HepG2 (cell line): ENCODE results near the gene ELL. TPM values are rescaled to one million over a fixed set of nuclear protein-coding genes. Genes with fewer than 3 reads are reported as not detected.

Experiments
- ATAC-seq: fragments of 200-7000 bp; cut with Tn5 transposase; 3 replicates; pipeline ENCODE4 v1.9.1; 2020; ENCODE audit warnings: mild to moderate bottlenecking, moderate library complexity
- BruUV-seq: library from RNA; stranded (reverse); fragments of 400-500 nt; replicated peaks from 2 replicates; lab custom pipeline; 2021; lab: Mats Ljungman, UMichigan
- CTCF ChIA-PET: fragments of 300-600 bp; formaldehyde crosslinking; extraction: SDS; loops from one replicate; lab custom pipeline; 2021; ENCODE audit warnings: low total read pairs, inconsistent platforms, low intra/inter-chr PET ratio; lab: Yijun Ruan, JAX
- POLR2A ChIA-PET: fragments of 350-600 bp; sonication (Branson Sonifier 250); formaldehyde crosslinking; loops from one replicate; lab custom pipeline; 2020; ENCODE audit warnings: antibody characterized with exemption, inconsistent platforms; lab: Yijun Ruan, JAX
- DNase-seq: peaks from one replicate; pipeline ENCODE4 v3.0.0-alpha.2; 2015; ENCODE audit warnings: low spot score
- FAIRE-seq: peaks from 3 replicates; lab custom pipeline; 2011; peaks lifted over from hg19 to GRCh38; lab: Jason Lieb, UNC
- H2AFZ ChIP-seq: one replicate; pipeline ENCODE4 v1.6.1; 2011; ENCODE audit warnings: low read length, inconsistent platforms
- H3K27ac ChIP-seq: fragments of 300-600 bp; 3 replicates; pipeline ENCODE4 v1.8.0; 2011; ENCODE audit warnings: mixed run types, mild to moderate bottlenecking, mixed read lengths, low read length, inconsistent platforms; ENCODE audit not compliant: insufficient read depth; ENCODE audit errors: extremely low read length
- H3K27me3 ChIP-seq, 2 experiments: fragments of 200-600 bp in 1 of 2; 2 replicates in 1 of 2; 3 replicates in 1 of 2; pipeline versions ENCODE4 v1.6.0 to v1.8.0; 2011; ENCODE audit warnings: low read length in 2 of 2, mild to moderate bottlenecking in 2 of 2, moderate library complexity in 2 of 2, inconsistent platforms in 1 of 2; ENCODE audit not compliant: insufficient read depth in 2 of 2, control insufficient read depth in 1 of 2
- H3K36me3 ChIP-seq, 2 experiments: fragments of 200-600 bp in 1 of 2; replicated peaks in 1 of 2; 2 replicates in 1 of 2; 3 replicates in 1 of 2; pipeline versions ENCODE4 v1.5.1 to v1.8.0; 2011; ENCODE audit warnings: low read length in 2 of 2, inconsistent platforms in 1 of 2; ENCODE audit not compliant: insufficient read depth in 2 of 2, control insufficient read depth in 1 of 2
- H3K4me1 ChIP-seq: 2 replicates; pipeline ENCODE4 v1.5.1; 2012; ENCODE audit warnings: low read length, inconsistent platforms; ENCODE audit not compliant: insufficient read depth
- H3K4me2 ChIP-seq: 2 replicates; pipeline ENCODE4 v1.6.0; 2011; ENCODE audit warnings: low read depth, low read length, inconsistent platforms
- H3K4me3 ChIP-seq, 3 experiments: fragments of 200-600 bp in 1 of 3; sonication (generic), shearing (Covaris generic) in 1 of 3; replicated peaks in 1 of 3; 2 replicates each; pipeline ENCODE4 v1.5.1; 2011 to 2016; ENCODE audit warnings: low read length in 3 of 3, inconsistent platforms in 2 of 3, low read depth in 2 of 3, mild to moderate bottlenecking in 2 of 3, control low read depth in 1 of 3, mixed read lengths in 1 of 3; ENCODE audit not compliant: insufficient read depth in 1 of 3
- H3K79me2 ChIP-seq: one replicate; pipeline ENCODE4 v1.6.1; 2011; ENCODE audit warnings: low read length, inconsistent platforms; ENCODE audit not compliant: insufficient read depth
- H3K9ac ChIP-seq: 2 replicates; pipeline ENCODE4 v1.6.0; 2011; ENCODE audit warnings: mild to moderate bottlenecking, low read depth, low read length, inconsistent platforms; ENCODE audit not compliant: insufficient read depth
- H3K9me3 ChIP-seq: 2 replicates; pipeline ENCODE4 v1.5.1; 2012; ENCODE audit warnings: mild to moderate bottlenecking, low read length
- H4K20me1 ChIP-seq: 2 replicates; pipeline ENCODE4 v1.6.0; 2011; ENCODE audit warnings: inconsistent platforms, mild to moderate bottlenecking, low read length, moderate library complexity; ENCODE audit not compliant: insufficient read depth
- AGO1 ChIP-seq: fragments of 200-400 bp; formaldehyde crosslinking; IDR thresholded peaks from 2 replicates; pipeline ENCODE4 v1.6.1; 2017; ENCODE audit warnings: mild to moderate bottlenecking, low read depth, low read length, moderate library complexity; ENCODE audit not compliant: poor library complexity, severe bottlenecking
- FOXA1 ChIP-seq, 2 experiments: fragments of 450-650 bp in 1 of 2; sonication (generic) in 1 of 2; formaldehyde crosslinking in 1 of 2; IDR thresholded peaks; 2 replicates each; pipeline versions ENCODE4 v1.4.0 to v1.6.1; 2016 to 2020; ENCODE audit warnings: missing genetic modification reagents in 1 of 2
- RARA ChIP-seq: IDR thresholded peaks from 2 replicates; pipeline ENCODE4 v1.6.1; 2016; ENCODE audit warnings: missing genetic modification reagents, missing compliant biosample characterization
- RBM39 ChIP-seq: fragments of 200-400 bp; formaldehyde crosslinking; IDR thresholded peaks from one replicate; pipeline ENCODE4 v1.6.1; 2018; ENCODE audit warnings: antibody characterized with exemption, mild to moderate bottlenecking, low read depth, low read length; ENCODE audit not compliant: poor library complexity, severe bottlenecking
- RCOR2 ChIP-seq: IDR thresholded peaks from 2 replicates; pipeline ENCODE4 v1.6.1; 2016; ENCODE audit warnings: missing biosample characterization, missing genetic modification reagents
- ZBTB39 ChIP-seq: sonication (generic); formaldehyde crosslinking; IDR thresholded peaks from 2 replicates; pipeline ENCODE4 v1.5.0; 2020; ENCODE audit warnings: missing genetic modification reagents
- ZFX ChIP-seq: sonication (generic); formaldehyde crosslinking; IDR thresholded peaks from 2 replicates; pipeline ENCODE4 v1.4.0; 2020; ENCODE audit warnings: mild to moderate bottlenecking, low read depth, missing genetic modification reagents, moderate library complexity
- ZMYM3 ChIP-seq: sonication (generic); formaldehyde crosslinking; IDR thresholded peaks from 2 replicates; pipeline ENCODE4 v1.5.1; 2020; ENCODE audit warnings: mild to moderate bottlenecking, missing genetic modification reagents
- ZNF430 ChIP-seq: sonication (generic); formaldehyde crosslinking; IDR thresholded peaks from 2 replicates; pipeline ENCODE4 v1.9.0; 2021; ENCODE audit warnings: mild to moderate bottlenecking, missing genetic modification reagents
- ZNF709 ChIP-seq: sonication (generic); formaldehyde crosslinking; IDR thresholded peaks from 2 replicates; pipeline ENCODE4 v1.5.0; 2020; ENCODE audit warnings: mild to moderate bottlenecking, missing genetic modification reagents
- ZNF790 ChIP-seq: sonication (generic); formaldehyde crosslinking; IDR thresholded peaks from 2 replicates; pipeline ENCODE4 v1.8.0; 2022; ENCODE audit warnings: missing genetic modification reagents, mild to moderate bottlenecking, borderline replicate concordance
- WGBS: methylation state at CpG from one replicate; pipeline ENCODE4 v1.1.6; 2017; ENCODE audit warnings: low lambda C conversion rate; 5-methylcytosine and 5-hydroxymethylcytosine counted together
- in situ Hi-C: cut with HindIII; loops from 2 replicates; pipeline ENCODE4 v1.10.0; 2017; ENCODE audit warnings: low pct_unique_long_range_greater_than_20kb; ENCODE audit not compliant: extremely low pct_ligation_motif_present
- intact Hi-C: fragments of 100-400 bp; cut with micrococcal nuclease; formaldehyde crosslinking; loops from one replicate; pipeline ENCODE4 v1.10.0; 2022; ENCODE audit not compliant: unreplicated experiment
- polyA plus RNA-seq, 8 experiments: library from polyadenylated mRNA; depleted of rRNA in 3 of 8; stranded (reverse) in 7 of 8; unstranded in 1 of 8; fragments of >200 nt; fragmentation: Illumina TruSeq in 4 of 8; extraction: Trizol in 4 of 8; gene quantifications; 2 replicates each; pipeline versions ENCODE4 v1.2.1 to v1.2.3, GENCODE V29; 2011 to 2016; ENCODE audit warnings: low read depth in 4 of 8, missing spikeins in 1 of 8, mixed read lengths in 1 of 8; ENCODE audit not compliant: insufficient read depth in 1 of 8
- total RNA-seq, 5 experiments: library from RNA; depleted of rRNA; stranded (reverse); fragments of >200 nt; fragmentation: Illumina TruSeq; extraction: Trizol; gene quantifications; 2 replicates each; pipeline ENCODE4 v1.2.3, GENCODE V29; 2016; ENCODE audit warnings: low read depth in 1 of 5
- TF ChIP-seq, protein P1 (sequence below): sonication (generic); formaldehyde crosslinking; IDR thresholded peaks from 2 replicates; pipeline ENCODE4 v1.4.0; 2020; ENCODE audit warnings: missing genetic modification reagents
- TF ChIP-seq, protein P2 (sequence below), 2 experiments: sonication (generic) in 1 of 2; formaldehyde crosslinking in 1 of 2; IDR thresholded peaks; 2 replicates each; pipeline versions ENCODE4 v1.4.0 to v1.6.1; 2018 to 2020; ENCODE audit warnings: missing genetic modification reagents in 2 of 2, borderline replicate concordance in 1 of 2, low read depth in 1 of 2, mild to moderate bottlenecking in 1 of 2, missing biosample characterization in 1 of 2

ELL gene
- total and polyA plus RNA-seq, 2 of the 13 experiments (the other 11 are each of a cell fraction or from before 2014, with no cell fraction given), result 3.7 to 5.4 TPM

DNA sequence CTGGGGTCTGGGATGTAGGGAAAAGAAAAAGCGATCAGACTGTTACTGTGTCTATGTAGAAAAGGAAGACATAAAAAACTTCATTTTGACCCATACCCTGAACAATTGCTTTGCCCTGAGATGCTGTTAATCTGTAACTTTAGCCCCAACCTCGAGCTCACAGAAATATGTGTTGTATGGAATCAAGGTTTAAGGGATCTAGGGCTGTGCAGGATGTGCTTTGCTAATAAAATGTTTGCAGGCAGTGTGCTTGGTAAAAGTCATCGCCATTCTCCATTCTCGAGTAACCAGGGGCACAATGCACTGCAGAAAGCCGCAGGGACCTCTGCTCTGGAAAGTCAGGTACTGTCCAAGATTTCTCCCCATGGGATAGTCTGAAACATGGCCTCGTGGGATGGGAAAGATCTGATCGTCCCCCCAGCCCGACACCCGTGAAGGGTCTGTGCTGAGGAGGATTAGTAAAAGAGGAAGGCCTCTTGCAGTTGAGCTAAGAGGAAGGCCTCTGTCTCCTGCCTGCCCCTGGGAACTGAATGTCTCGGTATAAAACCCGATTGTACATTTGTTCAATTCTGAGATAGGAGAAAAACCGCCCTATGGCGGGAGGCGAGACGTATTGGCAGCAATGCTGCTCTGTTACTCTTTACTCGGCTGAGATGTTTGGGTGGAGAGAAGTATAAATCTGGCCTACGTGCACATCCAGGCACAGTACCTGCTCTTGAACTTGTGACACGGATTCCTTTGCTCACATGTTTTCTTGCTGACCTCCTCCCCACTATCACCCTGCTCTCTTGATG lies 119.2 kb downstream of the ELL start (continued):
- TF ChIP-seq ZBTB39 (CRISPR knock-in tag) (peak; percentile 89), ZNF790 (CRISPR knock-in tag) (0 out of 2 replicates have a peak, but pooled peaks have one; percentile 53), ZNF430 (CRISPR knock-in tag) (peak; percentile 54; the same call in 1 of the 2 replicates), ZFX (CRISPR knock-in tag) (peak; percentile 35; the same call in 1 of the 2 replicates), RARA (CRISPR knock-in tag) (peak; percentile 63; the same call in 1 of the 2 replicates)
- TF ChIP-seq, all 625 proteins: peak for 20; not testable (repeated sequence) for 605

- H3K9ac ChIP-seq, result peak overlapping the region; percentile 34; the same call in 1 of the 2 replicates
- ChIA-PET CTCF (interaction anchor here (1.3 to 1.6 kb wide), 2 partner anchors 9 to 52 kb away, joined by 6 to 11 read pairs; no protein-coding TSS in a partner anchor), POLR2A (interaction anchor here (0.7 to 2.3 kb wide), 9 partner anchors 9 to 63 kb away, joined by 3 to 22 read pairs (median 4); partner anchors contain the start of genes GDF15 and PGPEP1)
- intact Hi-C loops, result loop anchor here (5.0 kb wide), 1 partner anchor 54 kb away; no protein-coding TSS in a partner anchor
- 15% methylated on average over 7 of the region's 7 CpGs for WGBS
- H3K4me3 ChIP-seq, result peak overlapping the region; percentile 28 to 63 (median 35); a peak in 5 of 6 replicates
- H4K20me1 ChIP-seq, result no peaks in the 10 kb centered on the region
- in situ Hi-C loops, result loop anchor here (10.0 kb wide), 1 partner anchor 57 kb away; the partner anchor contains the start of gene PGPEP1
- FAIRE-seq, result peak; percentile 72
- peak overlapping the region; percentile 86 for H3K4me2 ChIP-seq
- H3K79me2 ChIP-seq, result no peaks in the 10 kb centered on the region
- peak; percentile 76 for ATAC-seq
- peaks cover 54% of the 10 kb centered on the region for H3K4me1 ChIP-seq
- BruUV-seq, result no TSS peak
- no peak overlapping the region for H2AFZ ChIP-seq
- no peaks in the 10 kb centered on the region for H3K9me3 ChIP-seq
- H3K27ac ChIP-seq, result no peak overlapping the region
- peaks cover 0 to 17% of the 10 kb centered on the region in 2 experiments; a peak in 4 of 5 replicates for H3K27me3 ChIP-seq
- no peaks in the 10 kb centered on the region for H3K36me3 ChIP-seq
- peak; percentile 76 for DNase-seq
- TF ChIP-seq AGO1 (no peak), ZNF709 (CRISPR knock-in tag) (no peak), FOXA1 (IDR thresholded peaks at IDR 0.05) (no peak), FOXA1 (CRISPR knock-in tag; IDR thresholded peaks at IDR 0.05) (no peak), RCOR2 (CRISPR knock-in tag) (peak; percentile 91), RBM39 (no peak), ZMYM3 (CRISPR knock-in tag) (peak; percentile 99)
- TF ChIP-seq, protein P1, sequence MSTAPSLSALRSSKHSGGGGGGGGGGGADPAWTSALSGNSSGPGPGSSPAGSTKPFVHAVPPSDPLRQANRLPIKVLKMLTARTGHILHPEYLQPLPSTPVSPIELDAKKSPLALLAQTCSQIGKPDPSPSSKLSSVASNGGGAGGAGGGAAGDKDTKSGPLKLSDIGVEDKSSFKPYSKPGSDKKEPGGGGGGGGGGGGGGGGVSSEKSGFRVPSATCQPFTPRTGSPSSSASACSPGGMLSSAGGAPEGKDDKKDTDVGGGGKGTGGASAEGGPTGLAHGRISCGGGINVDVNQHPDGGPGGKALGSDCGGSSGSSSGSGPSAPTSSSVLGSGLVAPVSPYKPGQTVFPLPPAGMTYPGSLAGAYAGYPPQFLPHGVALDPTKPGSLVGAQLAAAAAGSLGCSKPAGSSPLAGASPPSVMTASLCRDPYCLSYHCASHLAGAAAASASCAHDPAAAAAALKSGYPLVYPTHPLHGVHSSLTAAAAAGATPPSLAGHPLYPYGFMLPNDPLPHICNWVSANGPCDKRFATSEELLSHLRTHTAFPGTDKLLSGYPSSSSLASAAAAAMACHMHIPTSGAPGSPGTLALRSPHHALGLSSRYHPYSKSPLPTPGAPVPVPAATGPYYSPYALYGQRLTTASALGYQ (CRISPR knock-in tag), result no peak
- TF ChIP-seq, protein P2, sequence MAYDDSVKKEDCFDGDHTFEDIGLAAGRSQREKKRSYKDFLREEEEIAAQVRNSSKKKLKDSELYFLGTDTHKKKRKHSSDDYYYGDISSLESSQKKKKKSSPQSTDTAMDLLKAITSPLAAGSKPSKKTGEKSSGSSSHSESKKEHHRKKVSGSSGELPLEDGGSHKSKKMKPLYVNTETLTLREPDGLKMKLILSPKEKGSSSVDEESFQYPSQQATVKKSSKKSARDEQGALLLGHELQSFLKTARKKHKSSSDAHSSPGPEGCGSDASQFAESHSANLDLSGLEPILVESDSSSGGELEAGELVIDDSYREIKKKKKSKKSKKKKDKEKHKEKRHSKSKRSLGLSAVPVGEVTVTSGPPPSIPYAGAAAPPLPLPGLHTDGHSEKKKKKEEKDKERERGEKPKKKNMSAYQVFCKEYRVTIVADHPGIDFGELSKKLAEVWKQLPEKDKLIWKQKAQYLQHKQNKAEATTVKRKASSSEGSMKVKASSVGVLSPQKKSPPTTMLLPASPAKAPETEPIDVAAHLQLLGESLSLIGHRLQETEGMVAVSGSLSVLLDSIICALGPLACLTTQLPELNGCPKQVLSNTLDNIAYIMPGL (CRISPR knock-in tag; IDR thresholded peaks at IDR 0.05; ENCODE audit: borderline replicate concordance in 1 of 2, low read depth in 1 of 2), result peak; percentile 32 to 74; a peak in 1 of 4 replicates
Measured at GRCh38 chr19:18401580-18402112, 120.2 kb downstream of the ELL start.
